CMK (cell line): ENCODE results near the gene THTPA.
"Not testable (repeated sequence)": the region's sequence is repeated elsewhere in the genome, so short reads cannot be mapped to it uniquely, and the experiment has no call there.

ENCODE experiments used
- DNase-seq: peaks from one replicate; pipeline ENCODE4 v3.0.0-alpha.2; 2010; ENCODE audit warnings: low read depth

THTPA gene

GRCh38 chr14:23583761-23584526 is 27.9 kb downstream of the THTPA start:
- DNase-seq, result not testable (repeated sequence)

- not testable (repeated sequence) for DNase-seq
These were observed 28.6 kb downstream of the THTPA start for GRCh38 chr14:23584527-23585203.

GRCh38 chr14:23588884-23589598 is 33.0 kb downstream of the THTPA start:
- peak; percentile 87 for DNase-seq

GRCh38 chr14:23589606-23590005 is 33.5 kb downstream of the THTPA start:
- DNase-seq, result no peak

GRCh38 chr14:23590198-23590597 is 34.1 kb downstream of the THTPA start:
- DNase-seq, result no peak

- DNase-seq, result not testable (repeated sequence)
These were observed 38.1 kb downstream of the THTPA start for GRCh38 chr14:23594191-23594590.

- DNase-seq, result no peak
These were observed 44.2 kb downstream of the THTPA start for GRCh38 chr14:23600322-23600707.

GRCh38 chr14:23600806-23601205 is 44.7 kb downstream of the THTPA start:
- DNase-seq, result no peak

GRCh38 chr14:23601424-23601823 is 45.4 kb downstream of the THTPA start:
- no peak for DNase-seq

GRCh38 chr14:23601845-23602180 is 45.7 kb downstream of the THTPA start:
- no peak for DNase-seq

GRCh38 chr14:23602181-23603095 is 46.4 kb downstream of the THTPA start:
- DNase-seq, result no peak

- no peak for DNase-seq
These were observed 47.0 kb downstream of the THTPA start for GRCh38 chr14:23603103-23603502.

- no peak for DNase-seq
These were observed 48.1 kb downstream of the THTPA start for GRCh38 chr14:23604148-23604547.

GRCh38 chr14:23604675-23605170 is 48.7 kb downstream of the THTPA start:
- DNase-seq, result no peak

- no peak for DNase-seq
These were observed 50.0 kb downstream of the THTPA start for GRCh38 chr14:23605931-23606585.

GRCh38 chr14:23608454-23608853 is 52.4 kb downstream of the THTPA start:
- no peak for DNase-seq

- DNase-seq, result no peak
These were observed 52.9 kb downstream of the THTPA start for GRCh38 chr14:23609001-23609400.

- not testable (repeated sequence) for DNase-seq
These were observed 53.5 kb downstream of the THTPA start for GRCh38 chr14:23609411-23610089.
